Stimulated activated CD8-positive, alpha-beta memory T cell treated with anti-CD3 and anti-CD28 coated beads, Interleukin-15, amount 100 ng/mL, for 1 hour (primary cell): ENCODE results near the gene RGS3.
"Not testable (repeated sequence)": the region's sequence is repeated elsewhere in the genome, so short reads cannot be mapped to it uniquely, and the experiment has no call there.

Source experiments
- DNase-seq: peaks from one replicate; pipeline ENCODE4 v3.0.0-alpha.2; 2020; ENCODE audit warnings: low read depth

The RGS3 gene

DNA sequence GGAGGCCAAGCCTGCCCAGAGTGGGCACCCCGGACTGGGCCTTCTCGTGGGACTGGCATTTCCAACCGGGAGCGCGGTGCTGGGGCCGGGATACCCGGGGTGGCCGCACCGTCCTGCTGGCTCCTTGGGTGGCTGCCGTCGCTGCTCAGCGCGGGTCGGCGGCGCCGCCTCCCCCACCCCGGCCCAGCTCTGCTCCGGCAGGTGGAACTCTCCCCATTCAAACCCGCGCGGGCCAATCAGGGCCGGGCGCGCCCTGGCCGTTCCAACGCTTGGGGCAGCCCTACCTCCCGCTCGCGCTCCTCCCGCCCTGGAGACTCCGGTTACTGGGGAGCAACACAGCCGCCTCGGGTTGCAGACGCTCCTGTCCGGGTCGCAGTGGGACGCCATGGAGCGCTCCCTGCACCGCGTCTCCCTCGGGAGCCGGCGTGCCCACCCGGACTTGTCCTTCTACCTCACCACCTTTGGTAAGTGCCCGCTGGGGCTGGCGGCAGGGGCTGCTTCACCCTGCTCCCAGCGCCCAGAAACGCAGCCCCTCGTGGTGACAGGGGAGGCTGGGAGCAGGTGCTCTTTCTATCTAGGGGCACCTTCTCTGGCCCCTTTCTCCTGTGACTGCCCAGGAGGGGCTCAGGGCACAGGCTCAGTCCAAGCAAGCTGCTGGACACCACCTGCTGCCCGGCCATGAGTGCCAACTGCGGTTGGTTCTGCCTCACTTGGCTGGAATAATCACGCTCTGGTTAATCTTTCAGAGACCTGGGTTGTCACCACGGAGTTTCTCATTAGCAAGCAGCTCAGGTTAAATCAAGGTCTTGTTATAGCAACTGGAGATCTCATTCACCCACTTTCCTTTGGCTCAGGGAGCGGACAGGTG, at the start of gene RGS3:
RGS3 (plus strand) TSS at position 310 of the 868 bp plus-strand sequence; CDS start at position 386, 76 bp downstream.
- DNase-seq: no peak

- no peak for DNase-seq
Measured at GRCh38 chr9:113416149-113416721, 47.3 kb upstream of the RGS3 start.

DNA sequence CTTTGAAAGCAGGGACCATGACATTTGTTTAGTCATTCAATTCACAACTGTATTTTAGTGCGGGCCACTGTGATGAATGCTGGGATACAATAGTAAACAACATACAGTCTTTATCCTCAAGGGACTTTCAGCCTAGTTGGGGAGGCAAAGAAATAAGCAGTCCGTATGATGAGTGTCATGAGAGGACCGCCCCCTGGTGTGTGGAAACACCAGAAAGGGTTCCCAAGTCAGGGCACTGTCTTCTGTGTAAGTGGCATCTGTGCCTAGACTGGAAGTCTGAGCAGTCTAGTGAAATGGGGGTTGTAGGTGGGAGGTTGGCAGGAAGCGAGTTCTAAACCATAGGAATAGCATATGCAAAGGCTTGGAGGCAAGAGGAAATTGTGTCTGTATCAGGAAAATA, 46.2 kb upstream of the RGS3 start:
- DNase-seq: no peak

- DNase-seq: no peak
Measured at GRCh38 chr9:113421726-113422125, 41.8 kb upstream of the RGS3 start.

GRCh38 chr9:113425072-113425471, 38.5 kb upstream of the RGS3 start:
- no peak for DNase-seq

DNA sequence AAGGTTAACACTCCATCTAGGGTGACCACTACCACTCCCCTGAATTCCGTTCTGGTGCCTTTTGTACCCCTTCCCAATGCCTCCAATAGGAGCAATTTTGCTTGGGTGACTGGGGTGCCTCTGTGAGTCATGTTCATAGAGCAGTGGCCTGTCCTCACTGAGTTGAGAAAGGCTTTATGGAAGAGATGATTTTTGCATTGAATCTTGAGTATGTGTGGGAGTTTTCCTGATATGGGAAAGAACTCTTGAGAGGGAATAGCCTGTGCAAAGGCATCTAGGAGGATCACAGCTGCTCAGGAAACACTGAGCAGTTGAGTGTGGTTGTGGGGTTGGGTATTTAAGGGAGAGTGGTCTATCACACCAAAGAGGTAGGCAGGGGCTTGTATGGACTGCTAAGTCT, 36.8 kb upstream of the RGS3 start:
- no peak for DNase-seq

DNA sequence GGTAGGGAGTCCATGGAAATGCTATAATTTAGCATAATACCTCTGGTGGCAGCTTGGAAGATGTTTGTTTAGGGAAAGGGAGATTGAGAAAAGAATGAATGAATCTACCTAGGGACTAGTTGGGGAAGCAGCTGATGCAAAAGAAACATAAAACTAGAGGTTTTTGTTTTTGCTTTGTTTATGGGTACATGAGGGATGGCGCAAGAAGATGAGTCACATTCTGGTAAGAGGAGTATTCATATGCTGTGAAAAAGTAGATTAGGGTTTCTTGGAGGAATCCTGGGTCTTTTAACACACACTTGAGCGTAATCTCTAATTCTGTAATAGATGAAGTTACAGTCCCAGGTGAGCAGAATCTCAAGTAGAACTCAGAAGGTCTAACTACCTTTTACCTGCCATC, 35.9 kb upstream of the RGS3 start:
- no peak for DNase-seq

- DNase-seq: no peak
Measured at GRCh38 chr9:113428062-113428615, 35.4 kb upstream of the RGS3 start.

DNA sequence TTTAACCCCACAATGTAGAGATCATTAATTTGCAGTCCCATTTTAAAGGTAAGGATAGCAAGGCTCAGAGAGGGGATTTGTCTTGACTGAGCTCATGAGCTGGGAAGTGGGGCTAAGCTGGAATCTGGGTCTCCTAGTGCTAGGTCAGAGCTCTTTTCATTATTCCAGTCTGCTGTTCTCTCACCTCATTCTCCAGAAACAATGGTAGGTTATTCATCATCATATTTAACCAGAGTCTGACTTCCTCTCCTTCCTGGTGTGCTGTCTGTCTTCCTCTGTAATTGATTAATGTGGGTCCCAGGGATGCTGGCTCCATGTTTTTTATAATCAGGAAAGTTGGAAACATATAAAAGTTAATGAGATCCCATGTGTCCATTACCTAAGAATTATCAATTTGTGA, 32.3 kb upstream of the RGS3 start:
- no peak for DNase-seq

DNA sequence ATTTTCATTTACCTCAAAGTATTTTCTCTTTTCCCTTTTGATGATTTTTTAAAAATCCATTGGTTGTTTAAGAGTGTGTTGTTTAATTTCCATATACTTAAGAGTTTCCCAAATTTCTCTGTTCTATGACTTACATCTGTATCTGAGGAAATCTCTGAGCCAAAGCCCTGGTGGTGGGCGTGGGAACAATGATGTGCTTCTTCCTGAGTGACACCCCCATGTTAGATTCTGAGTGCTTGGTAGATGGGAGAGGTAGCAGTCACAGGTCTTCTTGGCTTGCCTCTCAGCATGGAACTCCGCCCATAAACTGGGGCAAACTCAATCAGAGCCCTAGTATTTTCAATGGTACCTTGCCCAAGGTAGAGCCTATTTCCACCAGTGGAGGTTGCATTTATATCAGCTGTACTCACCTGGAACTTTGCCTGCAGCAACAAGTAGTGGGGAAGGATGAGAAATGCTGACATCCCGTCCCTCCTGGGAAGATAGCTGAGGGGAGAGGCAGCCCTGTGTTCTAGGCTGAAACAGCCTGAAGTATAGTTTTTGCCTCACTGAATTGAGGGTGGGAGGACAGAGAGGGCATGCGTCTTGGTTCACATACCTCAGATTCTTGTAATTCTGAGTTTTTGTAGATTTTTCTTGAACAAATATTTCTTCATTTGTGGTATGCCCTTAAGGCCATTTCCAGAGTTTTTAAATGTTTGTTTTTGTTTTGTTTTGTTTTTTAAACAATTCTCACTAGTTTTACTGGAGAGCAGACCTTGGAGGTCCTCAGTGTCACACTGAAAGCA, 26.6 kb upstream of the RGS3 start:
- DNase-seq: no peak

GRCh38 chr9:113437716-113438115, 25.8 kb upstream of the RGS3 start:
- DNase-seq: not testable (repeated sequence)

- no peak for DNase-seq
Measured at GRCh38 chr9:113444736-113445135, 18.8 kb upstream of the RGS3 start.

DNA sequence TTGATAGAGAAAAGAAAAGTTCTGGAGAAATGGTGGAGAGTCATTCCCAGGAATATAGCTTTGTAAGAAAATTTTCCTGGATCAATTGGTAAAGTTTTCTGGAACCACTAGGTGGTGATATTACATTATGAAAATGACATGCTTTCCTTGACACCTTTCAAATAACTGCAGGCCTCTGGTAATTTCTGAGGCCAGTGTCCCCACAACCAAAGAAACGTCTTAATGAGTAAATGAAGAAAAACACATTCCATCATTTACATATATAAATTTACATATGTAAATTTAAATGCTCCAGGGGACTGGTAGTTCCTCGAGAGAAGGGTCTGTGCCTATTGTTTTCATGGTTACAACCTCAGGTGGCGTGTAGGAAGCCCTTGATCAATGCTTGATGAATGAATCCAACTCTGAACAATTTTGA, 17.2 kb upstream of the RGS3 start:
- no peak for DNase-seq

DNA sequence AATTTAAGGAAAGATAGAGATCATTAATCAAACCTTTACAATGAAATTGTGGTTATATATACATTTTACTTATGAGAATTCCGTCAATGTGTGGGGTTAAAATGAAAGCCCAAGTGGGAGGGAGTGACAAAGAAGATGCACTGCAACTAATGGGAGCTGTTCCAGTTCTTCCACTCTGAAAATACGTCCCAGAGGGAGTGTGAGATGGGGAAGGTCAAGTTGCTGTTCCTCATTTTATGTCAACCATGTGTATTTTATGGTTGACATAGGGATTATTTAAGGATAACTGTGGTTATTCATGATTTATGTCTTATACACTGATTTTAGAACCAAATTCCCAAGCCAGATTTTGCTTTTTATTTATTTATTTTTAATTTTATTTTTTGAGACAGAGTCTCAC, 14.2 kb upstream of the RGS3 start:
- no peak for DNase-seq

DNA sequence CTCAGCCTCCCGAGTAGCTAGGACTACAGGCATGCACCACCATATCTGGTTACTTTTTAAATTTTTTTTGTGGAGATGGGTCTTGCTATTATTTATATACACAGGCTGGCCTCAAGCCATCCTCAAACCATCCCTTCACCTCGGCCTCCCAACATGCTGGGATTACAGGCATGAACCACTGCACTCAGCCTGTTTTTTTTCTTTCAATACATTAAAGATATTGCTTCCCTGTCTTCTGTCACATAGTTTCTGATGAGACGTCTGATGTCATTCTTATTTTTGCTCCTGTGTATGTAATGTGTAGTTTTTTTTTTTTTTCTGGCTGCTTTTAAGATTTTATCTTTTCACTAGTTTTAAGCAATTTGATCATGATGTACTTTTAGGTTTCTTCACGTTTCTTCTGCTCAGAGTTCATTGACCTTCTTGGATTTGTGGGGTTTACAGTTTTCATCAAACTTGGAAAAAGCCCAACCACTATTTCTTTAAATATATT, 11.4 kb upstream of the RGS3 start:
- no peak for DNase-seq

DNA sequence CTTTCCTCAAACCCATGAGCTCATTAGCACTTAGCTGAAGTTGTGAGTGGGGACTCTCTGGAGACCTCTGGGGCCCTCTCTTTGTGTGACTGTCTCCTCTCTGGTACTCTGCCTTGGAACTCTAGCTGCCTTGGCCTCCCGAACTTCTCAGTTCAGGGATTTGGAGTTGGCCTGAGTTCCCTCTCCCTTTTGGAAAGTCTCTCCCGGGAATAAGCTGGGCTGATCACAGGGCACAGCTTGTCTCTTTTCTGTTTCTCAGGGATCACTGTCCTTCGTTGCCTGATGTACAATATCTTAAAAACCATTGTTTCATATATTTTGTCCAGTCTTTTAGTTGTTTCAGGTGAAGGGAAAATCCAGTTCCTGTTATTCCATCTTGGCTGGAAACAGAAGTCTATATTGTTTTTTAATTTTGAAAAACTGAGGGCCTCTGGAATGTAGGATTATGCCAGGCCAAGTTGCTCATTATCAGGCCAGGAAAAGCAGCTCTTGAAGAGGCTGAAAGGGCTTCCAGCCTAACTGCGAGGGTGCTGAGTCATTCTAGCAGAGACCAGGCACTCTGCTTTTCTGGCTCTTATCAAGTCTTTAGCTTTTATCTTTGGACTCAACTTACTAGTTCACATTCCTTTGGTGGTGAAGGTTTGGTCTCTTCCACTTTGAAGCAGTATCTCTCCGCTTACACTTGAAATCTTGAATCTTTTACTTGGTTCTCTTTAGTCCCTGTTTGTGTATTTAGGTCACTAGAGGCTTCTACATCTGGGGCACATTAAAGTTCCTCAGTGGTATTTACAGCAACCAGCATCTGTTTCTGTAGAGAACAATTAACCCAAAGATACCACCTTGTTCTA, 8.4 kb upstream of the RGS3 start:
- DNase-seq: no peak

GRCh38 chr9:113456235-113456634, 7.3 kb upstream of the RGS3 start:
- no peak for DNase-seq

GRCh38 chr9:113461285-113461684, 2.2 kb upstream of the RGS3 start:
- DNase-seq: no peak

DNA sequence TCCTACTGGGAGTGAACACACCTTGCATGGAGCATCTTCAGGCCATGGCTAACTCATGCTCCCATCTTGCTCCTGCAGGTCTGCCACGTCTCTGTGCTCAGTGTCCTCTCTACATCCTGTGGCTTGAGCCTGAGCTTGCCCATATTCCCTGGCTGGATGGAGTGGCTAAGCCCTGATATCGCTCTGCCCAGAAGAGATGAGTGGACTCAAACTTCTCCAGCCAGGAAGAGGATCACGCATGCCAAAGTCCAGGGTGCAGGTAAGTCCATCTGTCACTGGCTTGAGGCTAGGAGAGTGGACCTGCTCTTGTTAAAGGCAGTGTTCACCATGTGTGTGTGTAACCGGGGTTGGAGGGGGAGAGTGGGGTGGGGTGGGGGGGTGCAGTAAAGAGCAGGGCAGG, 1.6 kb upstream of the RGS3 start:
- no peak for DNase-seq

DNA sequence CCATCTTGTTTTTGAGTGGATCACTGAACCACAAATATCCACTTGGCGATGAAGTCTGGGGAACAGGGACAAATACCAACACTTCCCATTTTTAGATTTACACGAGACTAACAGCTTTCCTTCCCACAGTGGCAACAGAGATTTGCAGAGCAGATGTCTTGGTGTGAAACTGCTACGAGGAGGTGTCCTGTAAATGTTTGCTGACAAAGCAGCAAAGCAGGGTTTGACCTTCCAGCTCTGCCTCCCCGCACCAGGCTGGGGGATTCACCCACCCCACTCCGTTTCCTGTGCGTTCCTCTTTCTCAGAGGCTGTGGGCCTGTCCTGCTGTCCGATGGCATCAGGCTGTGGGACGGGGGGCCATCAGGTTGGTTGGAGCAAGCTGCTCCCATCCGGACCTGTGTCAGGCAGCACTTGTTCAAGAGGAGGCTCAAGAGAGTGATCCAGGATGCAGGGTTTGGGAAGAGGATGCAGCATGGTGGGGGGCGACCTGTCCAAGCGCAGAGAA, 693 bp upstream of the RGS3 start:
- DNase-seq: no peak

DNA sequence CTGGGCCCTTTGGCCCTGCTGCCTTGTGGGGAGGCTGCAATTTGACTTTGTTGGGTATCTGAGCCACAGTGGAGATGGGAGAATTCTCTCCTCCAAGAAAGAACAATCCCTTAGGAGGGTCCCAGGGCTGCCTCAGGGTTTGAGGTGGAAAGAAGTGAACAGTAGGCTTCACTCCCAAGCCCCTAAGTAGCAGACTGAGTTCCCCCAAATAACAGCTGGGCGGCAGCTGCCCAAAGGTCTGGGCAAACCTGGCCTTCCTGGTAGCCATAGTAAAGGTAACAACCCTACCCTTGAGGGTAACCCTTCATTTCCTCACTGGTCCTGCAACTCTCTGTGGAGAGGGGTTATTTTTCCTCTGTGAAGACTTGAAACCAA, 746 bp downstream of the RGS3 start:
- no peak for DNase-seq
